HG02884 (cell line): ENCODE results near the gene LTBP4.
"Not testable (repeated sequence)": the region's sequence is repeated elsewhere in the genome, so short reads cannot be mapped to it uniquely, and the experiment has no call there.

Experiments
- ATAC-seq: cut with Tn5 transposase; IDR thresholded peaks from one replicate; pipeline ENCODE4 v1.9.1; 2021; ENCODE audit warnings: mild to moderate bottlenecking, moderate library complexity; ENCODE audit not compliant: unreplicated experiment

Gene LTBP4, protein sequence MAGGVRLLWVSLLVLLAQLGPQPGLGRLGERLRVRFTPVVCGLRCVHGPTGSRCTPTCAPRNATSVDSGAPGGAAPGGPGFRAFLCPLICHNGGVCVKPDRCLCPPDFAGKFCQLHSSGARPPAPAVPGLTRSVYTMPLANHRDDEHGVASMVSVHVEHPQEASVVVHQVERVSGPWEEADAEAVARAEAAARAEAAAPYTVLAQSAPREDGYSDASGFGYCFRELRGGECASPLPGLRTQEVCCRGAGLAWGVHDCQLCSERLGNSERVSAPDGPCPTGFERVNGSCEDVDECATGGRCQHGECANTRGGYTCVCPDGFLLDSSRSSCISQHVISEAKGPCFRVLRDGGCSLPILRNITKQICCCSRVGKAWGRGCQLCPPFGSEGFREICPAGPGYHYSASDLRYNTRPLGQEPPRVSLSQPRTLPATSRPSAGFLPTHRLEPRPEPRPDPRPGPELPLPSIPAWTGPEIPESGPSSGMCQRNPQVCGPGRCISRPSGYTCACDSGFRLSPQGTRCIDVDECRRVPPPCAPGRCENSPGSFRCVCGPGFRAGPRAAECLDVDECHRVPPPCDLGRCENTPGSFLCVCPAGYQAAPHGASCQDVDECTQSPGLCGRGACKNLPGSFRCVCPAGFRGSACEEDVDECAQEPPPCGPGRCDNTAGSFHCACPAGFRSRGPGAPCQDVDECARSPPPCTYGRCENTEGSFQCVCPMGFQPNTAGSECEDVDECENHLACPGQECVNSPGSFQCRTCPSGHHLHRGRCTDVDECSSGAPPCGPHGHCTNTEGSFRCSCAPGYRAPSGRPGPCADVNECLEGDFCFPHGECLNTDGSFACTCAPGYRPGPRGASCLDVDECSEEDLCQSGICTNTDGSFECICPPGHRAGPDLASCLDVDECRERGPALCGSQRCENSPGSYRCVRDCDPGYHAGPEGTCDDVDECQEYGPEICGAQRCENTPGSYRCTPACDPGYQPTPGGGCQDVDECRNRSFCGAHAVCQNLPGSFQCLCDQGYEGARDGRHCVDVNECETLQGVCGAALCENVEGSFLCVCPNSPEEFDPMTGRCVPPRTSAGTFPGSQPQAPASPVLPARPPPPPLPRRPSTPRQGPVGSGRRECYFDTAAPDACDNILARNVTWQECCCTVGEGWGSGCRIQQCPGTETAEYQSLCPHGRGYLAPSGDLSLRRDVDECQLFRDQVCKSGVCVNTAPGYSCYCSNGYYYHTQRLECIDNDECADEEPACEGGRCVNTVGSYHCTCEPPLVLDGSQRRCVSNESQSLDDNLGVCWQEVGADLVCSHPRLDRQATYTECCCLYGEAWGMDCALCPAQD (N-terminal part only)

GRCh38 chr19:40601134-40601974, at the start of gene LTBP4:
LTBP4 (plus strand) TSS chr19:40601369; CDS start chr19:40601388, 19 bp downstream.
- no peak for ATAC-seq

DNA sequence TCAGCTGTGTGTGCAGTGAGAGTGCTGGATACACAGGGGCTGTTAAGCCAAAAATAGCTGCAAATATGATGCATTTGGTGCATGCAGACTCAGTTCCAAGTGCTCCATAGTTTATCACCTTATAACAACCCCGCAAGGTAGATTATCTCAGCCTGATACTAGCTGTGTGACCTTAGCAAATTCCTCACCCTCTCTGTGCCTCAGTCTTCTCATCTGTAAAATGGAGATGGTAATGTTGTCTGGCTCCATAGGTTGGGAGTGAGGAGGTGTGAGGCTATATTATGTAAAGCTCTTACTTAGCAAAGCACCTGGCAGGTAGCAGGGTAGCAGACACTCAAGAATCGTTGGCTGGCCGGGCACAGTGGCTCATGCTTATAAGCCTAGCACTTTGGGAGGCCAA, 48.3 kb upstream of the LTBP4 start:
- ATAC-seq = no peak

- ATAC-seq = no peak
Observed at GRCh38 chr19:40553885-40554857, 47.0 kb upstream of the LTBP4 start.

- ATAC-seq = no peak
Observed at GRCh38 chr19:40555978-40556689, 45.0 kb upstream of the LTBP4 start.

GRCh38 chr19:40556953-40557530, 44.1 kb upstream of the LTBP4 start:
- no peak for ATAC-seq

DNA sequence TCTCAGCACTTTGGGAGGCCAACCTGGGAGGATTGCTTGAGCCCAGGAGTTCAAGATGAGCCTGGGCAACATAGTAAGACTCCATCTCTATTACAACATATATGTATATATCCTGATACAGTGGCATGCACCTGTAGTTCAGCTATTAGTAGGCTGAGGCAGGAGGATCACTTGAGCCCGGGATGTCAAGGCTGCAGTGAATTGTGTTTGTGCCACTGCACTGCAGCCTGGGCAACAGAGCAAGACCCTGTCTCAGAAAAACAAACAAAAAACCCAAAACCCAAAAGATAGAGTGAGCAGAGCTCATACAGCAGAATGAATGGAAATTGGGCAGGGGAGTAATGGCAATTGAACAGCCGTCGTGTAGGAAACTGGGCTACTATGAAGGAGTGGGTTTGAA, 41.8 kb upstream of the LTBP4 start:
- no peak for ATAC-seq

GRCh38 chr19:40560092-40560507, 41.1 kb upstream of the LTBP4 start:
- no peak for ATAC-seq

GRCh38 chr19:40561947-40562346, 39.2 kb upstream of the LTBP4 start:
- no peak for ATAC-seq

DNA sequence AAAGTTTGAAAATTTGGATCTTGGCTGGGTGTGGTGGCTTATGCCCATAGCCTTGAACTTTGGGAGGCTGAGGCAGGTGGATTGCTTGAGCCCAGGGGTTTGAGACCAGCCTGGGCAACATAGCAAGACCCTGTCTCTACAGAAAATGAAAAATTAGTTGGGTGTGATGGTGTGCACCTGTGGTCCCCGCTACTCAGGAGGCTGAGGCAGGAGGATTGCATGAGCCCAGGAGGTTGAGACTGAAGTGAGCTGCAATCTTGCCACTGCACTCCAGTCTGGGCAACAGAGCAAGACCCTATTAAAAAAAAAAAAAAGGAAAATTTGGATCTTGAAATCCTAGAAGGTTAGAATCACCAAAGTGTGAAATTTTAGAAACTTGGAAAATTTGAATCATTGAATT, 36.6 kb upstream of the LTBP4 start:
- not testable (repeated sequence) for ATAC-seq

DNA sequence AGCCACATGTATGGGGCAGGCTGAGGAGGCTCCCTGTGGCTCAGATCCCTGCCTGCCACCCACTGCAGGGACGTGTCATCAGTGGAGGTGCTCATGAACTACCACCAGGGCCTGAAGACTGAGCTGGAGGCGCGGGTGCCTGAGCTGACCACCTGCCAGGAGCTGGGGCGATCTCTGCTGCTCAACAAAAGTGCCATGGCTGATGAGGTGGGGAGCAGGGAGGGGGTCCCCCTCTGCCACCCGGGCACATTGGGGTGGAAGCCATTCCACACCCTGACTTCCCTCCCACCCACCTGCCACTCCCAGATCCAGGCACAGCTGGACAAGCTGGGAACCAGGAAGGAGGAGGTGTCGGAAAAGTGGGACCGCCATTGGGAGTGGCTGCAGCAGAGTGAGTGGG, 35.8 kb upstream of the LTBP4 start:
- ATAC-seq = no peak

DNA sequence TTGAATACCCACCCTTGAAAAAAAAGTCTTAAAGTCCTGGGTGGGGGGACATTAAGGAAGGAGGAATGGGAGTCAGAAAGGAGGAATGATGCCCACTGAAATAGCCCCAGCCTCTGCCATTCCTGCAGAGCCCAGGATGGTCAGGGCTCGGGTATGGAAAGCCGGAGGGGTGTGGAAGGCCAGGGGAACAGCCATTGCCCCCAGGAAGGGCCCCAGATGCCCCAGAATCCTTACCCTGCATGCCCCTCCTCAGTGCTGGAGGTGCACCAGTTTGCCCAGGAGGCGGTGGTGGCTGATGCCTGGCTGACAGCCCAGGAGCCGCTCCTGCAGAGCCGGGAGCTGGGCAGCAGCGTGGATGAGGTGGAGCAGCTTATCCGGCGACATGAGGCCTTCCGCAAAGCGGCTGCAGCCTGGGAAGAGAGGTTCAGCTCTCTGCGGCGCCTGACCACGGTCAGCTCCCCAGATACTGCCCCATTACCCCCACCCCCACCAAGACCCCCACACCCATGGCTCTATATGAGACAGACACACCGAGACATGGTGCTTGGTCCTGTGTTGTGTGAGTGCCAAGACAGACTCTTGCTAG, 35.2 kb upstream of the LTBP4 start:
- ATAC-seq = no peak

GRCh38 chr19:40567040-40567749, 34.0 kb upstream of the LTBP4 start:
- no peak for ATAC-seq

GRCh38 chr19:40567750-40568494, 33.2 kb upstream of the LTBP4 start:
- no peak for ATAC-seq

DNA sequence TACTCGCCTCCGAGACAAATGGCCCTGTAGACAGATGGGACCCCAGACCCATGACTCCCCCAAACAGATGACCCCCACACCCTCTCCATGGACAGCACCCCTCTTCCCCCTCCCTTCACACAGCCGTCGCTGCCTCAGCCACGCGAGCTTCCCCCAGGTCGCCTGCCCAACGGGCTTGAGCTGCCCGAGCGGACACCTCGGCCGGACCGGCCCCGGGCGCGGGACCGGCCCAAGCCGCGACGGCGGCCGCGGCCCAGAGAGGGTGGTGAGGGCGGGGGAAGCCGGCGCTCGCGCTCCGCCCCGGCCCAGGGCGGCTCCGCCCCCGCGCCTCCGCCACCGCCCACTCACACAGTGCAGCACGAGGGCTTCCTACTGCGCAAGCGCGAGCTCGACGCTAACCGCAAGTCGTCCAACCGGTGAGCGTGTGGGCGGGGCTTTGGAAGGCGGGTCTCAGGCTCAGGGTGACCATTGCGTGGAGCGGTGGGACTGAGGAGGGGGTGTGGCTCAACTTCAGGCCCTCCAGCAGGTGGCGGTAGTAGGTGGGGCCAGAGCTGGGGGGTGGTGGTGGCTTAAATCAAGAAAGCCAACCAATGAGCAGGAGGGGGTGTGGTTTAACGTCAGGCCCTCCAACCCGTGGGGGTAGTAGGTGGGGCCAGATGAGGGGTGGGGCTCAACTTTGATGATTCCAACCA, 30.7 kb upstream of the LTBP4 start:
- ATAC-seq = peak; percentile 80

DNA sequence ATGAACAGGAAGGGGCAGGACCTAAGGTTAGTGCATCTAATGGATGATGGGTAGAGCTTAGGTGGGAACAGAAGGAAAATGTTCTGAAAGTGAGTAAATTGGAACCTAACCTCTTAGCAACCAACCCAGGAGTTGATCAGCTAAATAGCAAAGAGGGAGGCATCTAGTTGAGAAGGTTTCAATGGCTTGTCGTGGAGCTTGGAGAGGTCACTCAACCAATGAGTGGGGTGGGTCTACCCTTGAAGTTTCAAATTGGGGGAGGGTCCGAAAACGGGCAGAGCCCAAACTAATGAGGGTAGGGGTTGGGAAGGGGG, 30.2 kb upstream of the LTBP4 start:
- ATAC-seq = no peak
